HG03354 (cell line): Measurements from ENCODE around the gene MMEL1.
"Not testable (repeated sequence)": the region's sequence is repeated elsewhere in the genome, so short reads cannot be mapped to it uniquely, and the experiment has no call there.

Source experiments
- ATAC-seq: cut with Tn5 transposase; IDR thresholded peaks from one replicate; pipeline ENCODE4 v1.9.1; 2021; ENCODE audit warnings: mild to moderate bottlenecking; ENCODE audit not compliant: unreplicated experiment, poor library complexity, severe bottlenecking

The MMEL1 gene

GRCh38 chr1:2632561-2633361, at the start of gene MMEL1:
MMEL1 (minus strand) TSS chr1:2633016; CDS start chr1:2629484, 3,532 bp downstream.
- no peak for ATAC-seq

GRCh38 chr1:2676726-2677125, 43.9 kb upstream of the MMEL1 start:
- not testable (repeated sequence) for ATAC-seq

- not testable (repeated sequence) for ATAC-seq
Observed at GRCh38 chr1:2671656-2672055, 38.8 kb upstream of the MMEL1 start.

- ATAC-seq: not testable (repeated sequence)
Observed at GRCh38 chr1:2659806-2660205, 27.0 kb upstream of the MMEL1 start.

GRCh38 chr1:2657909-2658308, 25.1 kb upstream of the MMEL1 start:
- not testable (repeated sequence) for ATAC-seq

- not testable (repeated sequence) for ATAC-seq
Observed at GRCh38 chr1:2657124-2657523, 24.3 kb upstream of the MMEL1 start.

GRCh38 chr1:2655598-2656434, 23.0 kb upstream of the MMEL1 start:
- not testable (repeated sequence) for ATAC-seq

GRCh38 chr1:2654443-2654948, 21.7 kb upstream of the MMEL1 start:
- not testable (repeated sequence) for ATAC-seq

GRCh38 chr1:2653741-2654442, 21.1 kb upstream of the MMEL1 start:
- not testable (repeated sequence) for ATAC-seq

GRCh38 chr1:2652926-2653571, 20.2 kb upstream of the MMEL1 start:
- ATAC-seq: not testable (repeated sequence)

- ATAC-seq: not testable (repeated sequence)
Observed at GRCh38 chr1:2652152-2652925, 19.5 kb upstream of the MMEL1 start.

- ATAC-seq: no peak
Observed at GRCh38 chr1:2650967-2651645, 18.3 kb upstream of the MMEL1 start.

GRCh38 chr1:2646837-2647236, 14.0 kb upstream of the MMEL1 start:
- ATAC-seq: no peak

- no peak for ATAC-seq
Observed at GRCh38 chr1:2645776-2646175, 13.0 kb upstream of the MMEL1 start.

- no peak for ATAC-seq
Observed at GRCh38 chr1:2645143-2645542, 12.3 kb upstream of the MMEL1 start.

GRCh38 chr1:2644591-2645101, 11.8 kb upstream of the MMEL1 start:
- ATAC-seq: no peak

GRCh38 chr1:2644171-2644570, 11.4 kb upstream of the MMEL1 start:
- no peak for ATAC-seq
